Karpas-422 (cell line): ENCODE results near the gene SECISBP2. TPM values are rescaled to one million over a fixed set of nuclear protein-coding genes. Genes with fewer than 3 reads are reported as not detected.
"Not testable (repeated sequence)": the region's sequence is repeated elsewhere in the genome, so short reads cannot be mapped to it uniquely, and the experiment has no call there.

Experiments
- DNase-seq: peaks from one replicate; pipeline ENCODE4 v3.0.0-alpha.2; 2015
- H2AFZ ChIP-seq: fragments of 200-600 bp; sonication (generic); 2 replicates; pipeline ENCODE4 v1.6.1; 2014; ENCODE audit warnings: antibody characterized with exemption, low read length, mixed read lengths
- H3K27ac ChIP-seq: fragments of 200-600 bp; sonication (generic); 2 replicates; pipeline ENCODE4 v1.5.1; 2014; ENCODE audit warnings: mild to moderate bottlenecking, low read length, moderate library complexity
- H3K27me3 ChIP-seq: fragments of 200-600 bp; sonication (generic); 2 replicates; pipeline ENCODE4 v1.6.1; 2014; ENCODE audit warnings: low read length, mixed read lengths
- H3K36me3 ChIP-seq: fragments of 200-600 bp; sonication (generic); 2 replicates; pipeline ENCODE4 v1.6.1; 2014; ENCODE audit warnings: low read length, mixed read lengths; ENCODE audit not compliant: insufficient read depth
- H3K4me1 ChIP-seq: fragments of 200-600 bp; sonication (generic); 2 replicates; pipeline ENCODE4 v1.6.1; 2014; ENCODE audit warnings: mild to moderate bottlenecking, low read length, mixed read lengths
- H3K4me2 ChIP-seq: fragments of 200-600 bp; sonication (generic); 2 replicates; pipeline ENCODE4 v1.6.1; 2014; ENCODE audit warnings: low read length, low read depth, mild to moderate bottlenecking; ENCODE audit not compliant: poor library complexity, severe bottlenecking
- H3K4me3 ChIP-seq: fragments of 200-600 bp; sonication (generic); 2 replicates; pipeline ENCODE4 v1.5.1; 2014; ENCODE audit warnings: mild to moderate bottlenecking, antibody characterized with exemption, low read length, mixed read lengths
- H3K79me2 ChIP-seq: fragments of 200-600 bp; sonication (generic); 2 replicates; pipeline ENCODE4 v1.6.1; 2014; ENCODE audit warnings: mild to moderate bottlenecking, low read length, mixed read lengths
- H3K9ac ChIP-seq: fragments of 200-600 bp; sonication (generic); 2 replicates; pipeline ENCODE4 v1.6.0; 2014; ENCODE audit warnings: low read length
- H3K9me2 ChIP-seq: fragments of 200-600 bp; sonication (generic), shearing (Covaris generic); replicated peaks from 2 replicates; pipeline ENCODE4 v1.6.0; 2014; ENCODE audit warnings: mild to moderate bottlenecking, low read length, moderate library complexity; ENCODE audit not compliant: insufficient read depth
- H3K9me3 ChIP-seq: fragments of 300-700, 200-600 bp; sonication (generic); 2 replicates; pipeline ENCODE4 v1.6.1; 2014; ENCODE audit warnings: low read length, mixed read lengths
- H4K20me1 ChIP-seq: fragments of 200-600 bp; sonication (generic); 2 replicates; pipeline ENCODE4 v1.6.1; 2014; ENCODE audit warnings: mild to moderate bottlenecking, antibody characterized with exemption, low read length, low read depth; ENCODE audit not compliant: insufficient read depth
- total RNA-seq: library from RNA; depleted of rRNA; stranded (reverse); fragments of >200 nt; shearing (Covaris generic); gene quantifications from 2 replicates; pipeline ENCODE4 v1.2.3, GENCODE V29; 2014; ENCODE audit warnings: low replicate concordance

Gene SECISBP2
- total RNA-seq, 1 experiment from 2014 or later, result 74.1 TPM

- H3K4me3 ChIP-seq, result no peak overlapping the region
- no peaks in the 10 kb centered on the region for H3K79me2 ChIP-seq
- peak overlapping the region; percentile 55 for H3K27ac ChIP-seq
- no peaks in the 10 kb centered on the region for H4K20me1 ChIP-seq
- 0 out of 2 replicates have a peak, but pooled peaks cover 3% of the 10 kb centered on the region for H3K36me3 ChIP-seq
- peak; percentile 87 for DNase-seq
- no peak overlapping the region for H3K4me2 ChIP-seq
- peaks cover 14% of the 10 kb centered on the region for H3K9me3 ChIP-seq
- no peaks in the 10 kb centered on the region for H3K9me2 ChIP-seq
- H3K4me1 ChIP-seq, result peaks cover 9% of the 10 kb centered on the region
- peak overlapping the region; percentile 34; the same call in 1 of the 2 replicates for H2AFZ ChIP-seq
- peak overlapping the region; percentile 31; the same call in 1 of the 2 replicates for H3K9ac ChIP-seq
- no peaks in the 10 kb centered on the region for H3K27me3 ChIP-seq
Observed at GRCh38 chr9:89278997-89279739, 39.1 kb upstream of the SECISBP2 start.

- H3K9me2 ChIP-seq, result no peaks in the 10 kb centered on the region
- H3K4me1 ChIP-seq, result peaks cover 9% of the 10 kb centered on the region
- no peak for DNase-seq
- no peaks in the 10 kb centered on the region for H4K20me1 ChIP-seq
- no peak overlapping the region for H3K4me3 ChIP-seq
- no peak overlapping the region for H3K9ac ChIP-seq
- no peaks in the 10 kb centered on the region for H3K9me3 ChIP-seq
- H3K27ac ChIP-seq, result no peak overlapping the region
- no peaks in the 10 kb centered on the region for H3K27me3 ChIP-seq
- no peak overlapping the region for H3K4me2 ChIP-seq
- H2AFZ ChIP-seq, result no peak overlapping the region
- H3K36me3 ChIP-seq, result no peaks in the 10 kb centered on the region
- H3K79me2 ChIP-seq, result no peaks in the 10 kb centered on the region
Observed at GRCh38 chr9:89281106-89281505, 37.2 kb upstream of the SECISBP2 start.

GRCh38 chr9:89282248-89282968 lies 35.9 kb upstream of the SECISBP2 start:
- H4K20me1 ChIP-seq, H3K9me2 ChIP-seq, H2AFZ ChIP-seq, H3K9me3 ChIP-seq, H3K4me1 ChIP-seq, DNase-seq, H3K27me3 ChIP-seq, H3K27ac ChIP-seq, H3K79me2 ChIP-seq, H3K4me2 ChIP-seq, H3K4me3 ChIP-seq, H3K36me3 ChIP-seq, H3K9ac ChIP-seq: not testable (repeated sequence)

- Histone ChIP-seq H3K36me3 (no peaks in the 10 kb centered on the region), H3K27me3 (no peaks in the 10 kb centered on the region), H3K9me3 (no peaks in the 10 kb centered on the region), H4K20me1 (no peaks in the 10 kb centered on the region), H2AFZ (no peak overlapping the region), H3K4me3 (no peak overlapping the region), H3K4me2 (no peak overlapping the region), H3K4me1 (peaks cover 9% of the 10 kb centered on the region), H3K9ac (no peak overlapping the region), H3K9me2 (no peaks in the 10 kb centered on the region), H3K79me2 (no peaks in the 10 kb centered on the region), H3K27ac (no peak overlapping the region)
- DNase-seq, result no peak
Observed at GRCh38 chr9:89284076-89284475, 34.2 kb upstream of the SECISBP2 start.

GRCh38 chr9:89291741-89292140 lies 26.6 kb upstream of the SECISBP2 start:
- peak; percentile 76 for DNase-seq
- peaks cover 5% of the 10 kb centered on the region; the same call in 1 of the 2 replicates for H3K9me3 ChIP-seq
- H4K20me1 ChIP-seq, result no peaks in the 10 kb centered on the region
- peak overlapping the region; percentile 17; the same call in 1 of the 2 replicates for H2AFZ ChIP-seq
- peak overlapping the region; percentile 51 for H3K4me2 ChIP-seq
- peak overlapping the region; percentile 60 for H3K27ac ChIP-seq
- peak overlapping the region; percentile 39 for H3K9ac ChIP-seq
- H3K79me2 ChIP-seq, result no peaks in the 10 kb centered on the region
- H3K9me2 ChIP-seq, result no peaks in the 10 kb centered on the region
- H3K36me3 ChIP-seq, result no peaks in the 10 kb centered on the region
- no peaks in the 10 kb centered on the region for H3K27me3 ChIP-seq
- H3K4me1 ChIP-seq, result peaks cover 17% of the 10 kb centered on the region
- 0 out of 2 replicates have a peak overlapping the region, but pooled peaks have one; percentile 16 for H3K4me3 ChIP-seq

GRCh38 chr9:89293014-89293413 lies 25.3 kb upstream of the SECISBP2 start:
- no peak overlapping the region for H2AFZ ChIP-seq
- peaks cover 5% of the 10 kb centered on the region; the same call in 1 of the 2 replicates for H3K9me3 ChIP-seq
- no peak for DNase-seq
- H3K9ac ChIP-seq, result no peak overlapping the region
- peaks cover 17% of the 10 kb centered on the region for H3K4me1 ChIP-seq
- no peak overlapping the region for H3K4me3 ChIP-seq
- no peaks in the 10 kb centered on the region for H4K20me1 ChIP-seq
- H3K27me3 ChIP-seq, result no peaks in the 10 kb centered on the region
- no peak overlapping the region for H3K27ac ChIP-seq
- no peaks in the 10 kb centered on the region for H3K36me3 ChIP-seq
- H3K79me2 ChIP-seq, result no peaks in the 10 kb centered on the region
- no peaks in the 10 kb centered on the region for H3K9me2 ChIP-seq
- H3K4me2 ChIP-seq, result no peak overlapping the region

GRCh38 chr9:89295400-89295799 lies 22.9 kb upstream of the SECISBP2 start:
- H3K9me3 ChIP-seq, result peaks cover 5% of the 10 kb centered on the region; the same call in 1 of the 2 replicates
- no peak for DNase-seq
- H4K20me1 ChIP-seq, result no peaks in the 10 kb centered on the region
- no peaks in the 10 kb centered on the region for H3K36me3 ChIP-seq
- H3K4me3 ChIP-seq, result no peak overlapping the region
- peaks cover 15% of the 10 kb centered on the region for H3K4me1 ChIP-seq
- H3K9ac ChIP-seq, result no peak overlapping the region
- no peaks in the 10 kb centered on the region for H3K27me3 ChIP-seq
- no peak overlapping the region for H2AFZ ChIP-seq
- no peaks in the 10 kb centered on the region for H3K9me2 ChIP-seq
- H3K79me2 ChIP-seq, result no peaks in the 10 kb centered on the region
- no peak overlapping the region for H3K4me2 ChIP-seq
- H3K27ac ChIP-seq, result no peak overlapping the region

GRCh38 chr9:89301996-89302395 lies 16.3 kb upstream of the SECISBP2 start:
- not testable (repeated sequence) for H3K9me3 ChIP-seq, H2AFZ ChIP-seq, H3K4me2 ChIP-seq, H3K4me3 ChIP-seq, DNase-seq, H3K9ac ChIP-seq, H3K9me2 ChIP-seq, H4K20me1 ChIP-seq, H3K79me2 ChIP-seq, H3K27me3 ChIP-seq, H3K36me3 ChIP-seq
- H3K27ac ChIP-seq, result peak overlapping the region; percentile 21; the same call in 1 of the 2 replicates
- peaks cover 42% of the 10 kb centered on the region for H3K4me1 ChIP-seq
